MM.1S (cell line): ENCODE results near the gene RUNX1.
A peak's percentile ranks its signal among the peaks of the same experiment; 100 is the strongest.

Source experiments
- DNase-seq: peaks from one replicate; pipeline ENCODE4 v3.0.0-alpha.2; 2015
- H2AFZ ChIP-seq: fragments of 300-600 bp; sonication (generic); 2 replicates; pipeline ENCODE4 v1.6.0; 2016; ENCODE audit warnings: antibody characterized with exemption, low read length
- H3F3A ChIP-seq: fragments of 300-600 bp; sonication (generic); 2 replicates; pipeline ENCODE4 v1.6.1; 2016; ENCODE audit warnings: mild to moderate bottlenecking, antibody characterized with exemption, low read length, moderate library complexity, mixed read lengths; ENCODE audit not compliant: insufficient read depth
- H3K27ac ChIP-seq: fragments of 300-600 bp; sonication (generic); 2 replicates; pipeline ENCODE4 v1.5.1; 2016; ENCODE audit warnings: mild to moderate bottlenecking, low read length
- H3K27me3 ChIP-seq: fragments of 300-600 bp; sonication (generic); replicated peaks from 2 replicates; pipeline ENCODE4 v1.6.0; 2016; ENCODE audit warnings: low read length; ENCODE audit not compliant: insufficient read depth
- H3K36me3 ChIP-seq: fragments of 300-600 bp; sonication (generic); replicated peaks from 2 replicates; pipeline ENCODE4 v1.6.1; 2016; ENCODE audit warnings: mild to moderate bottlenecking, low read length, mixed read lengths; ENCODE audit not compliant: insufficient read depth
- H3K4me1 ChIP-seq: fragments of 300-600 bp; sonication (generic); 2 replicates; pipeline ENCODE4 v1.6.1; 2016; ENCODE audit warnings: low read length, mixed read lengths
- H3K4me2 ChIP-seq: fragments of 300-600 bp; sonication (generic); 2 replicates; pipeline ENCODE4 v1.6.0; 2016; ENCODE audit warnings: low read depth, low read length
- H3K4me3 ChIP-seq: fragments of 300-600 bp; sonication (generic); 2 replicates; pipeline ENCODE4 v1.5.1; 2016; ENCODE audit warnings: low read length, mixed read lengths
- H3K79me2 ChIP-seq: fragments of 300-600 bp; sonication (generic); 2 replicates; pipeline ENCODE4 v1.6.1; 2016; ENCODE audit warnings: mixed run types, low read length, mixed read lengths
- H3K9ac ChIP-seq: fragments of 300-600 bp; sonication (generic); 2 replicates; pipeline ENCODE4 v1.6.1; 2016; ENCODE audit warnings: low read length, mixed read lengths
- H3K9me2 ChIP-seq: fragments of 300-600 bp; sonication (generic); replicated peaks from 2 replicates; pipeline ENCODE4 v1.6.1; 2016; ENCODE audit warnings: mild to moderate bottlenecking, low read length, mixed read lengths; ENCODE audit not compliant: insufficient read depth
- H3K9me3 ChIP-seq: fragments of 300-600 bp; sonication (generic); replicated peaks from 2 replicates; pipeline ENCODE4 v1.6.1; 2016; ENCODE audit warnings: mild to moderate bottlenecking, low read length, mixed read lengths; ENCODE audit not compliant: insufficient read depth
- H4K20me1 ChIP-seq: fragments of 300-600 bp; sonication (generic); 2 replicates; pipeline ENCODE4 v1.6.1; 2016; ENCODE audit warnings: mild to moderate bottlenecking, low read length, moderate library complexity, mixed read lengths; ENCODE audit not compliant: insufficient read depth
- CTCF ChIP-seq: fragments of 300-600 bp; sonication (generic); IDR thresholded peaks from 2 replicates; pipeline ENCODE4 v1.5.1; 2016; ENCODE audit warnings: antibody characterized with exemption, low read length, mixed read lengths
- EZH2 ChIP-seq: fragments of 300-600 bp; sonication (generic); optimal IDR thresholded peaks from 2 replicates; pipeline ENCODE3; 2017; ENCODE audit warnings: low read depth, mild to moderate bottlenecking, antibody characterized with exemption, low read length, mixed read lengths
- EZH2phosphoT487 ChIP-seq: fragments of 300-600 bp; sonication (generic); IDR thresholded peaks from 2 replicates; pipeline ENCODE4 v1.6.1; 2018; ENCODE audit warnings: antibody characterized with exemption, low read length

Gene RUNX1

GRCh38 chr21:34844013-34844923 lies 204.8 kb downstream of the RUNX1 start:
- Histone ChIP-seq H3K36me3 (no peaks in the 10 kb centered on the region), H3K27me3 (no peaks in the 10 kb centered on the region), H3K79me2 (no peaks in the 10 kb centered on the region), H3K4me3 (no peak overlapping the region), H3K9me2 (no peaks in the 10 kb centered on the region), H3K9ac (no peak overlapping the region), H2AFZ (no peak overlapping the region), H3F3A (peaks cover 18% of the 10 kb centered on the region), H3K4me1 (peaks cover 33% of the 10 kb centered on the region), H4K20me1 (no peaks in the 10 kb centered on the region), H3K27ac (peak overlapping the region; percentile 46; the same call in 1 of the 2 replicates), H3K9me3 (no peaks in the 10 kb centered on the region), H3K4me2 (peak overlapping the region; percentile 87; the same call in 1 of the 2 replicates)
- no peak for DNase-seq
- no peak for TF ChIP-seq CTCF
- TF ChIP-seq EZH2phosphoT487: no peak
- TF ChIP-seq EZH2: no peak

- Histone ChIP-seq H3K4me1 (peaks cover 33% of the 10 kb centered on the region), H3F3A (peaks cover 18% of the 10 kb centered on the region), H3K79me2 (no peaks in the 10 kb centered on the region), H3K9ac (no peak overlapping the region), H3K27me3 (no peaks in the 10 kb centered on the region), H3K9me2 (no peaks in the 10 kb centered on the region), H3K9me3 (no peaks in the 10 kb centered on the region), H4K20me1 (no peaks in the 10 kb centered on the region), H2AFZ (no peak overlapping the region), H3K36me3 (no peaks in the 10 kb centered on the region), H3K27ac (no peak overlapping the region), H3K4me3 (no peak overlapping the region), H3K4me2 (no peak overlapping the region)
- no peak for DNase-seq
- TF ChIP-seq CTCF: no peak
- TF ChIP-seq EZH2: no peak
- no peak for TF ChIP-seq EZH2phosphoT487
Measured at GRCh38 chr21:34843562-34843961, 205.5 kb downstream of the RUNX1 start.

DNA sequence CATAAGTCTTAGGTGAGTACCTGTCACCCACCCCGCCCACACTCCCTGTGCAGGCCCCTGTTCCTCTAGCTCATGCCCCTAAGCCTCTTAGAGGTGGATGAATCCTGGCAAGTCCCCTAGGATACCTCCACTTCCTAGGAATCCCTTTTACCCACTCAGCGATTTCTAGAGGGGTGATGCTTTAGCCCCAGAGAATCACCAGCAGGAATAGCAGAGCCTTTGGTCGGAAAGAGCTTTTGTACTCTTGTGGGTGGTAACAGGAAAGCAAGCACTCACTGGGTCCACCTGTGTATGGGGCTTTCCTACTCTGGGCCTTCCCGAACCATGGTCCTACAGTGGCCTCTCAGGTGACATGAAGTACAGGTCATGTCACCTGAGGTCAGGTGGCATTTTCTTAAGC lies 207.9 kb downstream of the RUNX1 start:
- H3K4me2 ChIP-seq: no peak overlapping the region
- H3K27me3 ChIP-seq: no peaks in the 10 kb centered on the region
- no peaks in the 10 kb centered on the region for H3K9me3 ChIP-seq
- no peak for DNase-seq
- H4K20me1 ChIP-seq: no peaks in the 10 kb centered on the region
- no peaks in the 10 kb centered on the region for H3K36me3 ChIP-seq
- no peak overlapping the region for H2AFZ ChIP-seq
- H3K79me2 ChIP-seq: no peaks in the 10 kb centered on the region
- no peak overlapping the region for H3K9ac ChIP-seq
- TF ChIP-seq CTCF (no peak), EZH2 (no peak), EZH2phosphoT487 (no peak)
- H3K4me1 ChIP-seq: peaks cover 23% of the 10 kb centered on the region
- no peaks in the 10 kb centered on the region for H3K9me2 ChIP-seq
- no peak overlapping the region for H3K27ac ChIP-seq
- peaks cover 9% of the 10 kb centered on the region for H3F3A ChIP-seq
- H3K4me3 ChIP-seq: no peak overlapping the region
